Epithelial cell of esophagus (primary cell): ENCODE measurements around the gene IL12RB1.

Experiments used
- DNase-seq: peaks from one replicate; pipeline ENCODE4 v3.0.0; 2010; ENCODE audit warnings: low read depth
- H3K4me3 ChIP-seq: 2 replicates; pipeline ENCODE4 v1.5.1; 2011; ENCODE audit warnings: mild to moderate bottlenecking, low read length, control low read depth
- TF ChIP-seq, protein P1 (sequence below): IDR thresholded peaks from 2 replicates; pipeline ENCODE4 v1.5.1; 2011; ENCODE audit warnings: low read depth, mild to moderate bottlenecking, low read length, control low read depth, inconsistent platforms; ENCODE audit not compliant: insufficient read depth; ENCODE audit errors: missing control alignments

Gene IL12RB1

DNA sequence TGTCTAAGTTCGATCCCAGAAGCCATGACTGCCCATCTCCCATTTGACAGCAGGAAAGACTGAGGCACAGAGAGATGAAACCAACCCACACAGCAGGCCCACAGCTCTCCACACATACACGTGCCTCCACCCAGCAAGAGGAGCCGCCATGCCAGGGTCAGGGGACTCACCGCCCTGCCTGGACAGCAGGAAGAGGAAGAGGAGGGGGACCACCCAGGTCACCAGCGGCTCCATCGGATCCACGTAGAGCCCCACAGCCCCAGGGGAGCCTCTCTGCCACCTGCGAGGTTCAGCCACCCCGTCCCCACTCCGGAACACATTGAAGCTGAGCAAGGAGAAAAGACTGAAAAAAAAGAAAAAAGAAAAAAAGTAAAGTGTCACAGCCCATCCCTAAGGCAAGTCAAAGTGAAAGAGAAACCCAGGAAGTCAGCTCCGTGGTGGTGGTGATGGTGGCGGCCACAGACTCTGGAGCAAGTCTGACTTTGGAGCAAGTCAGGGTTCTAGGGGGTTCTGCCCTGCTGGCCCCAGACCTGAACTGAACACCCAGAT is at the start of gene IL12RB1:
Gene IL12RB1 (minus strand): TSS at position 345 of the 549 bp plus-strand sequence. CDS start 111 bp downstream, at position 234.
- no peak within 1 kb of the TSS for H3K4me3 ChIP-seq
- TF ChIP-seq, protein P1, sequence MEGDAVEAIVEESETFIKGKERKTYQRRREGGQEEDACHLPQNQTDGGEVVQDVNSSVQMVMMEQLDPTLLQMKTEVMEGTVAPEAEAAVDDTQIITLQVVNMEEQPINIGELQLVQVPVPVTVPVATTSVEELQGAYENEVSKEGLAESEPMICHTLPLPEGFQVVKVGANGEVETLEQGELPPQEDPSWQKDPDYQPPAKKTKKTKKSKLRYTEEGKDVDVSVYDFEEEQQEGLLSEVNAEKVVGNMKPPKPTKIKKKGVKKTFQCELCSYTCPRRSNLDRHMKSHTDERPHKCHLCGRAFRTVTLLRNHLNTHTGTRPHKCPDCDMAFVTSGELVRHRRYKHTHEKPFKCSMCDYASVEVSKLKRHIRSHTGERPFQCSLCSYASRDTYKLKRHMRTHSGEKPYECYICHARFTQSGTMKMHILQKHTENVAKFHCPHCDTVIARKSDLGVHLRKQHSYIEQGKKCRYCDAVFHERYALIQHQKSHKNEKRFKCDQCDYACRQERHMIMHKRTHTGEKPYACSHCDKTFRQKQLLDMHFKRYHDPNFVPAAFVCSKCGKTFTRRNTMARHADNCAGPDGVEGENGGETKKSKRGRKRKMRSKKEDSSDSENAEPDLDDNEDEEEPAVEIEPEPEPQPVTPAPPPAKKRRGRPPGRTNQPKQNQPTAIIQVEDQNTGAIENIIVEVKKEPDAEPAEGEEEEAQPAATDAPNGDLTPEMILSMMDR = no peak
- no peak for DNase-seq

DNA sequence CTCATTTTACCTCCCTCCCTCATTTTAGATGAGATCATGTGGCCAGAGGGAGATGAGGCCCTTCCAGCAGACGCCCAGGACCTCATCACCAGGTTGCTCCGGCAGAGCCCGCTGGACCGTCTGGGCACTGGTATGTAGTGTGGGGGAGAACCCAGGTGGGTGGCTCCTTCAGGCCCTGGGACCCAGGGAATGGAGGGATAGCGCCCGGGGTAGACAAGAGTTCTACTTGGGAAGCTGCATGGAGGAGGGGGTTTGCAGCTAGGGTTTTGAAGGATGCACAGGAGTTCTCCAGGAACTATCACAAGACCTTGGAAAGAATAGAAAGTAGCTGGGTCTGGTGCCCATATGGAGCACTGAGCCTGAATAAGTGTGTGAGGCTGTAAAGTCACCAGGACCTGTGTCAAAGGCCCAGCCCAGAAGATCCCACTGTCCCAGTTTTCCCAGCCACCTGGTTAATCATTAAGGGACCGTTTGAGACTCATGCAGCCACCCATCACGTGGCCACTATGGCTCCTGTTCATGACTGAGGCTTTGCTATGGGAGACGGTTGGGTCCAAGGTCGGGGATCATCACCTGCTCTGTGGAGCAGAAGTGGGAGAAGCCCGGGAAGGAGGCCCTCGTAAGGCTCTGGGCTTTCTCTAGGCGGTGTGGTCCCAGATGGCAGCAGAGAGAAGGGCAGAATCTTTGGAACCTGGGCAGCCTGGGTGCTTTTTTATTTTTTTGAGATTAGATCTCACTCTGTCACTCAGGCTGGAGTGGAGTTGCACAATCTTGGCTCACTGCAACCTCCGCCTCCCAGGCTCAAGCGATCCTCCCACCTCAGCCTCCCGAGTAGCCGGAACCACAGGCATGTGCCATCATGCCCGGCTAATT is 49.2 kb upstream of the IL12RB1 start:
- no peak for DNase-seq
- TF ChIP-seq, protein P1 = no peak
- H3K4me3 ChIP-seq = no peak overlapping the region

DNA sequence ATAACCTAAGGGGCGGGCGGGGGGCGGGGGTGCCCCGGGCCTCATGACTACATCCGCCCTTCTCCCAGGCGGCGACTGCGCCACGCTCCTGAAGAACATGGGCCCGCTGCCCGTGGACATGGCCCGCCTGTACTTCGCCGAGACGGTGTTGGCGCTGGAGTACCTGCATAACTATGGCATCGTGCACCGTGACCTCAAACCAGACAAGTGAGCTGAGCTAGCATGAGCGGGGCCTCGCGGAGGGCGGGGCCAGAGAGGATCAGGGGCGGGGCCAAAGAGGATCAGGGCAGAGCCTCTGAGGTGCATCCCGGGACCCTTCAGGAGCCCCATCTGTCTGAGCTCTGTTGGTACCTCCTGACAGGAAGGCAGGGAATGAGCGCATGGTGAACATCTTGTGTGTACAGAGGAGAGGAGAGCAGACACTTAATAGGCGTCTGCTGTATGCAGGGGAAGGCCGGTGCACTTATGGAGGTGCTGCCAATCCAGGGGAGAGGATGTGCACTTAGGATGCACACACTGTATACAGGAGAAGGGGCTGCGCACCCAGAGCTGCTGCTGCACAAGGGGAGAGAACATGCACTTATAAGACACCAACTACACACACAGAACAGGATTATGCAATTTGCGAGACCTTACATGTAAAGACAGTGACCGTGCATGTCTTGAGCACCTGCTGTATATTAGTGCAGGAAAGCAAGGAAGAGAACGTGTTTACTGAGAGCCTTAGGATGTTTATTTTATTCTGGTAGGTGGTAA is 45.3 kb upstream of the IL12RB1 start:
- DNase-seq = no peak
- no peak overlapping the region for H3K4me3 ChIP-seq

DNA sequence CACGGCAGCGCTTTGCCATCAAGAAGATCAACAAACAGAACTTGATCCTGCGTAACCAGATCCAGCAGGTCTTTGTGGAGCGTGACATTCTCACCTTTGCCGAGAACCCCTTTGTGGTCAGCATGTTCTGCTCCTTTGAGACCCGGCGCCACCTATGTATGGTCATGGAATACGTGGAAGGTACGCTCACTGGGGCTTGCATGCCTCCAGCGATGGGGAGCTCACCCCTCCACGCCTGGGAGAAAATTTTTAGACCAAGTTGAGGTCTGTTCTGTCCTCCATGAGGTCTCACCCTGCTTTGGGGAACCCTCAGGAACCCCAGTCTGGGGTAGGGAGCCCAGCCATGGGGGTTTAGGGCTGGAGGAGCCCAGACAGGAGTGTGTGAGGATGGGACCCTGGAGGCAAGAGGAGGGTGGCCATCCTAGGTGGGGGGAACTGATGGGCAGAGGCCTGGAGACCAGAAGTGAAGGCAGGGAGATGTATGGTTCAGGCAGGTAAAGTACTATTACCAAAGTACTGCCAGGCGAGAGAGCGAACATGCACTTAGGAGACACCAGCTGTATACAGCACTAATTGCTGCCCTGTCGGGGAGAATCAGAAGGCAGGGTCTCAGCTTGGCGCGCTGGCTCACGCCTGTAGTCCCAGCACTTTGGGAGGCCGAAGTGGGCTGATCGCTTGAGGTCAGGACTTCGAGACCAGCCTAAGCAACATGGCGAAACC is 43.9 kb upstream of the IL12RB1 start:
- TF ChIP-seq, protein P1 = no peak
- no peak overlapping the region for H3K4me3 ChIP-seq

More for the DNA sequence above, 45.3 kb upstream of the IL12RB1 start:
- TF ChIP-seq, protein P1 = no peak

DNA sequence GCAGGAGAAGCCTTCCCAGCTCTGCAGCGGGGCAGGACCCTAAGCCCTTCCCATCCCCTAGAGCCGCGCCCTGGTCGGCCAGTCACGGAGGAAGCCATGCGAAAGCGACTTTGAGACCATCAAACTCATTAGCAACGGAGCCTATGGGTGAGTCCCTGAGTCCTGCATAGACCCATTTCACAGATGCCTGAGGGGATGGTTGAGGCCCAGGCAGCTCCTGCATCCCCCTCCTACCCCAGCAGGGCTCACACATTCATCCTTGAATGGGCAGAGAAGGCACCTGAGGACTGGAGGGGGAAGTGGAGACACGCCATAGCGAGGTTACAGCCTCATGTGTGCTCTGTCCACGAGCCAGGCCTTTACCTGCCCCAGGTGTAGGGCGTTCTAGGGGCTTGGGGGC is 42.1 kb upstream of the IL12RB1 start:
- H3K4me3 ChIP-seq = no peak overlapping the region
- TF ChIP-seq, protein P1 = no peak
- no peak for DNase-seq

More for the DNA sequence above, 43.9 kb upstream of the IL12RB1 start:
- no peak for DNase-seq

DNA sequence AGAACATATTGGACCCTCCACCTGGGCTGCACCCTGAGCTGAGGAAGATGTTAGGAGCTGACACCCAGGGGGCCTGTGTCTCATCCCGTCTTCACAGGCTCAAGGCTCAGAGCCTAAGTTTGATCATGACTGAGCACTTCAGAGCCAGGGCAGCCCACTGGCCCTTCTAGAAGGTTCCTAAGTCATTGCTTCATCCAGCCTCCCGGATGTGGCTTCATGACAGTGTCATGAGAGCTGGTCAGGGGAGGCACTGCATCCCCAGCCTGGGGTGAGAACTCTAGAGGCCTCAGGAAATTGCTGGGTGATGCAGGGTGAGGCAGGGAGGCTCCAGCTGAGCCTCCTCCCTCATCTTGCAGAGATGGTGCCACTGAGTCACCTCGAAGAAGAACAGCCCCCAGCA is 41.3 kb upstream of the IL12RB1 start:
- TF ChIP-seq, protein P1 = no peak
- H3K4me3 ChIP-seq = no peak overlapping the region
- DNase-seq = no peak
